Measurements from ENCODE around the gene IL6ST. TPM values are rescaled to one million over a fixed set of nuclear protein-coding genes. Genes with fewer than 3 reads are reported as not detected.

IL6ST gene
- total RNA-seq, 4 donors from 2014 or later, result 88.8 to 179 (median 116) TPM

DNA sequence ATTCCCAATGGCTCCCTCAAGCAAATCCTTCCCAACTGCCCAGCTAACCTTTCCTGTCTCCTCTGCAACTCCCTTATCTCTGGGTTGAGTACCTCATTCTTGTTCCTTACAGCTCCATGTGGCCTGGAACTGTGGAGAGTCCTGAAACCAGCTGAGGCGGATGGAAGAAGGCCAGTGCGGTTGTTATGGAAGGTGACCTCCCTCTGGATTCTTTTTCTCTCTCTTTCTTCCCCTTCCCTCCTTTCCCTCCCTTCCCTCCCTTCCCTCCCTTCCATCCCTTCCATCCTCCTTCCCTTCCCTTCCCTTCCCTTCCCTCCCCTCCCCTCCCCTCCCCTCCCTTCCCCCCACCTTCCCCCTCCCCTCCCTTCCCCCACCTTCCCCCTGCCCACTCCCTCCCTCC lies 98.5 kb downstream of the IL6ST start:
- no peaks in the 10 kb centered on the region for H3K27me3 ChIP-seq
- H3K9me3 ChIP-seq, result no peaks in the 10 kb centered on the region
- H3K27ac ChIP-seq, result no peak overlapping the region
- TF ChIP-seq POLR2A (IDR thresholded peaks at IDR 0.05), result no peak
- TF ChIP-seq, protein P1, sequence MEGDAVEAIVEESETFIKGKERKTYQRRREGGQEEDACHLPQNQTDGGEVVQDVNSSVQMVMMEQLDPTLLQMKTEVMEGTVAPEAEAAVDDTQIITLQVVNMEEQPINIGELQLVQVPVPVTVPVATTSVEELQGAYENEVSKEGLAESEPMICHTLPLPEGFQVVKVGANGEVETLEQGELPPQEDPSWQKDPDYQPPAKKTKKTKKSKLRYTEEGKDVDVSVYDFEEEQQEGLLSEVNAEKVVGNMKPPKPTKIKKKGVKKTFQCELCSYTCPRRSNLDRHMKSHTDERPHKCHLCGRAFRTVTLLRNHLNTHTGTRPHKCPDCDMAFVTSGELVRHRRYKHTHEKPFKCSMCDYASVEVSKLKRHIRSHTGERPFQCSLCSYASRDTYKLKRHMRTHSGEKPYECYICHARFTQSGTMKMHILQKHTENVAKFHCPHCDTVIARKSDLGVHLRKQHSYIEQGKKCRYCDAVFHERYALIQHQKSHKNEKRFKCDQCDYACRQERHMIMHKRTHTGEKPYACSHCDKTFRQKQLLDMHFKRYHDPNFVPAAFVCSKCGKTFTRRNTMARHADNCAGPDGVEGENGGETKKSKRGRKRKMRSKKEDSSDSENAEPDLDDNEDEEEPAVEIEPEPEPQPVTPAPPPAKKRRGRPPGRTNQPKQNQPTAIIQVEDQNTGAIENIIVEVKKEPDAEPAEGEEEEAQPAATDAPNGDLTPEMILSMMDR (IDR thresholded peaks at IDR 0.05), result no peak
- H3K36me3 ChIP-seq, result no peaks in the 10 kb centered on the region
- H3K4me3 ChIP-seq, result no peak overlapping the region
- no peaks in the 10 kb centered on the region for H3K4me1 ChIP-seq
- DNase-seq, result no peak

DNA sequence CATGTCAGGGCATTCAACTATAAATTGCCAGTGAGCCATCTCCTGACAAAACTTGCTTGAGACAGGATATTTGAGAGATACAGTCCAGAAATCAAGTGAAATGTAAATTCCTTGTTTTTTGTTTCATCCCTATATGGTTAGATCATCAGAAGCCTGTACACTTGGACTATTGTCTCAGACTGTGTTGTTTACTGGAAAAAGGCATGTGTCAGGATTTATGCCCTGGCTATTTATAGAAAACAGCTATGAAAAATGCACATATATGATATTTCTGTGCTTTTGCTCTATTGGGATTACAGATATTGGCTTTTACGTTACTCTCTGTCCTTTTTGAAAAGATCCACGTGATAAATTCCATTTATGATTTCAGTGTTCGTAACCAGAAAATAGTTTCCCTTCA lies 99.4 kb downstream of the IL6ST start:
- DNase-seq, result no peak
- Histone ChIP-seq H3K27ac (no peak overlapping the region), H3K36me3 (no peaks in the 10 kb centered on the region), H3K27me3 (no peaks in the 10 kb centered on the region), H3K4me3 (no peak overlapping the region), H3K9me3 (no peaks in the 10 kb centered on the region), H3K4me1 (no peaks in the 10 kb centered on the region)
- no peak for TF ChIP-seq POLR2A (IDR thresholded peaks at IDR 0.05)
- TF ChIP-seq, protein P1 (IDR thresholded peaks at IDR 0.05), result no peak

DNA sequence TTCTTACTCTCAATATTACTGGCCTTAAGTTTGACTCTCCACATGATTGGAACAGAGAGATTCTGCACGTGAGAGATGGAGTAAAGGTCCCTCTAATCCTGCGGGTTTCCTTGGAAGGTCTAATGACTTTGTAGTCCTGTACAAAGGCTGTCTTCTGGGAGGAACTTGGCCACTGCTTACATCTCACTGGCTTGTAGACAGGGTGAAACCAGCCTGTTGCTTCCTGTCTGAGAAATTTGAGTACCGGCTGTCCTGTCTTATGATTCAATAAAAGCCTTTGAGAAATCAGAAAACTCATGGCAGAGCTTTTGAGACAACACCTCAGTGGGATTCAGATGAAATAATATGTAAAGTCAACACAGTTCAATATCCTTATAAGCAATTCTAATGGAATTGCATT lies 100.6 kb downstream of the IL6ST start:
- no peaks in the 10 kb centered on the region for H3K4me1 ChIP-seq
- H3K27ac ChIP-seq, result no peak overlapping the region
- H3K9me3 ChIP-seq, result no peaks in the 10 kb centered on the region
- DNase-seq, result no peak
- TF ChIP-seq, protein P1 (IDR thresholded peaks at IDR 0.05), result no peak
- TF ChIP-seq POLR2A (IDR thresholded peaks at IDR 0.05), result no peak
- no peak overlapping the region for H3K4me3 ChIP-seq
- no peaks in the 10 kb centered on the region for H3K27me3 ChIP-seq
- H3K36me3 ChIP-seq, result no peaks in the 10 kb centered on the region

DNA sequence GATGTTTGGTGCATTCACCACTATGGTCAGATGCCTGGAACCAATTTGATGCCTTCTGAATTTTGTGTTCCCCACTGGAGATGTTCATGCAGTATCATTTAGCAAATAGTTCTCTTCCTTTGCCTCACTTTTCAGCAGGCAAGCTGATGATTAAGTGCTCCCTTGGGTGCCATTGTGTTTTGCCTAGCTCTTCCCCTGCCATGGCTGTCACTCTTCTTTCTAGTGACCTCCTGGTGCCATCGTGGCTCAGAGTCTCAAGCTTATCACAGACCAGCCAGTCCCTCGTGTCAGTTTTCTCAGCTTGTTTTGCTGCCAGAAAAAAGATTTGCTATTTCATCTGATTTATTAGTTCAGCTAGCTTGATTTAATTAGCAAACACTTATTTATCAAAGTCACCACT lies 102.3 kb downstream of the IL6ST start:
- no peak for TF ChIP-seq POLR2A (IDR thresholded peaks at IDR 0.05)
- TF ChIP-seq, protein P1 (IDR thresholded peaks at IDR 0.05), result no peak
- H3K36me3 ChIP-seq, result no peaks in the 10 kb centered on the region
- no peak overlapping the region for H3K27ac ChIP-seq
- H3K4me1 ChIP-seq, result no peaks in the 10 kb centered on the region
- no peak overlapping the region for H3K4me3 ChIP-seq
- H3K27me3 ChIP-seq, result no peaks in the 10 kb centered on the region
- no peak for DNase-seq
- no peaks in the 10 kb centered on the region for H3K9me3 ChIP-seq

DNA sequence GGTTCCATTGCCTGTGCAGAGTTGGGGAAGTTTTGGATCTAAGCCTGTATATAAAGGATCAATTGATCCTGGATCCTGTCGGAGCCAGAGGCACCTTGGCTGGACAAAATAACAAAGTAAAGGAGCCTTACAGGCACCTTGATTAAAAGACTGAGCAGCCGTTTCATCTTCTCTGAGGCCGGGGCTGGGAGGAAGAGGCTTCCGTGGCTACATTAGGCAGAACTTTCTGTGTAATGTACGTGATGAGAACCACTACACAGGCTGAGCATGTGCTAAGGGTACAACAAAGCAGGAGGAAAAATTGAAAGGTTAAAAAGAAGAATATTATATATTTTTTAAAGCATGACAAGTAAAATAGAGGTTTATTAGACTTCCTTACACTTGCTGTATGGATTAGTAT lies 106.6 kb downstream of the IL6ST start:
- no peak for DNase-seq
- TF ChIP-seq, protein P1 (IDR thresholded peaks at IDR 0.05), result no peak
- Histone ChIP-seq H3K9me3 (no peaks in the 10 kb centered on the region), H3K27me3 (no peaks in the 10 kb centered on the region), H3K4me1 (no peaks in the 10 kb centered on the region), H3K4me3 (no peak overlapping the region), H3K36me3 (no peaks in the 10 kb centered on the region), H3K27ac (no peak overlapping the region)

DNA sequence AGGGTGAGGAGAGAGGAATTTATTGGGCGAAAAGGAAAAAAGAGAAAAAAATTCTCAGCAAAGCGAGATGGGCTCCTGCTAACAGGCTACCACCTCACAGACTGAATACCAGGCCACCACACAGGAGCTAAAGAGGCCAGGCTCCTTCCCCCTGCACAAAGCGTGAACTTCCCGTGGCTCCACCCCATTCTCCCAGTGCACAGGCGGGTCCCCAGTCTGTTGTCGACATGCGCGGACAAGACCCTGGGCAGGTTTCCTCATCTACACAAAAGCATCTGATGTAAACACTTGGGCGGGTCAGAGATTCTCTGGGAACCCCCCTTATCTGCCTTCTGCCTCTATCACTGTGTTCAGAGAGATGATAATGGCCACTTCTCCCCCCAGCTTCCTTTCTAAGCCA lies 109.4 kb downstream of the IL6ST start:
- no peak for TF ChIP-seq POLR2A (IDR thresholded peaks at IDR 0.05)
- TF ChIP-seq, protein P1 (IDR thresholded peaks at IDR 0.05), result no peak
- Histone ChIP-seq H3K36me3 (no peaks in the 10 kb centered on the region), H3K4me1 (no peaks in the 10 kb centered on the region), H3K27me3 (no peaks in the 10 kb centered on the region), H3K27ac (no peak overlapping the region), H3K4me3 (no peak overlapping the region), H3K9me3 (no peaks in the 10 kb centered on the region)
- DNase-seq, result no peak

Measured in Peyer's patch (tissue), 4 donors.